AG04449 (cell line): ENCODE data around the gene REXO2.

Source experiments
- CTCF ChIA-PET: fragments of 350-600 bp; formaldehyde crosslinking; extraction: SDS; loops from one replicate; lab custom pipeline; 2021; ENCODE audit warnings: antibody characterized with exemption; lab: Yijun Ruan, JAX
- POLR2A ChIA-PET: fragments of 400-600, 350-600 bp; formaldehyde crosslinking; extraction: SDS; loops from one replicate; lab custom pipeline; 2020; ENCODE audit warnings: antibody characterized with exemption, inconsistent platforms; lab: Yijun Ruan, JAX
- DNase-seq: peaks from one replicate; pipeline ENCODE4 v3.0.0-alpha.2; 2010; ENCODE audit warnings: low read depth, low spot score
- H3K4me3 ChIP-seq: 2 replicates; pipeline ENCODE4 v1.5.1; 2011; ENCODE audit warnings: low read depth, mild to moderate bottlenecking, control low read depth, low read length
- CTCF ChIP-seq: IDR thresholded peaks from one replicate; pipeline ENCODE4 v1.5.1; 2011; ENCODE audit warnings: mild to moderate bottlenecking, moderate library complexity, low read length, control low read depth, inconsistent platforms; ENCODE audit not compliant: insufficient read depth; ENCODE audit errors: missing control alignments

Gene REXO2

DNA sequence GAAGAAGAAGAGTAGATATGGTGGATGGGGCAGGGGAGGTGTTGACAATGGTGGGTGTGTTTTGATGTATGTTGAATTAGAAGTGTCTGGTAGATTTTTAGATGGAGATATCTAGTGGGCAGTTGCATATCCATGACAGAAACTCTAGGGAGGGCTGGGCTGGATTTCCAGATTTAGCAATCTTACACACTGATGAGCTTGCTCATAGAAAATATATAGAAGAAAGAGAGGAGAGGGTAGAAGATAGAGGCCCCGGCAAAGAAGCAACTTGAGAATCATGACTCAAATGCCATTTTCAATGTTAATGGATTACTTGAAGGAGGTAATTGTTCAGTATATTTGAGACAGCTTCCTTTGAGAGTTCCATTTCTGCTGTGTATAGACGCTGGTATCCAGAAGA lies 8.2 kb downstream of the REXO2 start:
- TF ChIP-seq CTCF, result no peak
- ChIA-PET CTCF (interaction anchor here (0.7 to 2.0 kb wide), 5 partner anchors 14 to 167 kb away, joined by 3 to 6 read pairs (median 3); no protein-coding TSS in a partner anchor), POLR2A (interaction anchor here (1.3 kb wide), 1 partner anchor 8 kb away, joined by 6 read pairs; the partner anchor contains the start of gene REXO2)
- H3K4me3 ChIP-seq, result no peak overlapping the region
- DNase-seq, result no peak

DNA sequence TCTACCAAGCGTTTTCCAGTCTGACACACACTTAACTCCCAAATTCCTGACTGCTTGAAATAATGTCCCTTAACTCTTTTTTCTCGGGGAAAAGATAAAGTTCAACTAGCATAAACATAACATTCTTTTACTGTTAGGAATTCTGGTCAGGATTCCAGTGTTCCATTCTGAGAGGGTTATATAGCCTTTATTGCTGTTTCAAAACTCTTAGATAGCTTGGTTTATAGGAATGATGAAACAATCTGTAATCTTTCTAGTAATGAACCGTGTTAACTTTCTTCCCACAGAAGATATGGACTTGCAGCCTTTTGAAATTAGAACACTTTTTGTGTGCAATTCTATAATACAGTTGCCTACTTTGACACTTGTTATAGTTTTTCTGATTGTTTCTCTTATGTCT lies 8.6 kb downstream of the REXO2 start:
- DNase-seq, result peak; percentile 64
- H3K4me3 ChIP-seq, result no peak overlapping the region
- ChIA-PET CTCF (interaction anchor here (0.9 to 2.0 kb wide), 3 partner anchors 101 to 167 kb away, joined by 3 to 6 read pairs (median 4); no protein-coding TSS in a partner anchor), POLR2A (interaction anchor here (1.3 kb wide), 1 partner anchor 9 kb away, joined by 6 read pairs; the partner anchor contains the start of gene REXO2)
- TF ChIP-seq CTCF, result no peak

GRCh38 chr11:114448749-114449482 lies 9.6 kb downstream of the REXO2 start:
- no peak overlapping the region for H3K4me3 ChIP-seq
- CTCF ChIA-PET, result interaction anchor here (1.7 to 2.0 kb wide), 2 partner anchors 102 to 108 kb away, joined by 4 to 6 read pairs; no protein-coding TSS in a partner anchor
- POLR2A ChIA-PET, result no interaction called here
- no peak for DNase-seq
- no peak for TF ChIP-seq CTCF

DNA sequence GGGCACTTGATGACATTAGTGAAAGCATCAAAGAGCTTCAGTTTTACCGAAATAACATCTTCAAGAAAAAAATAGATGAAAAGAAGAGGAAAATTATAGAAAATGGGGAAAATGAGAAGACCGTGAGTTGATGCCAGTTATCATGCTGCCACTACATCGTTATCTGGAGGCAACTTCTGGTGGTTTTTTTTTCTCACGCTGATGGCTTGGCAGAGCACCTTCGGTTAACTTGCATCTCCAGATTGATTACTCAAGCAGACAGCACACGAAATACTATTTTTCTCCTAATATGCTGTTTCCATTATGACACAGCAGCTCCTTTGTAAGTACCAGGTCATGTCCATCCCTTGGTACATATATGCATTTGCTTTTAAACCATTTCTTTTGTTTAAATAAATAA lies 10.6 kb downstream of the REXO2 start:
- DNase-seq, result no peak
- CTCF ChIA-PET, result interaction anchor here (0.8 to 0.9 kb wide), 2 partner anchors 9 to 140 kb away, joined by 3 read pairs; no protein-coding TSS in a partner anchor
- TF ChIP-seq CTCF, result no peak
- no peak overlapping the region for H3K4me3 ChIP-seq
- POLR2A ChIA-PET, result no interaction called here

DNA sequence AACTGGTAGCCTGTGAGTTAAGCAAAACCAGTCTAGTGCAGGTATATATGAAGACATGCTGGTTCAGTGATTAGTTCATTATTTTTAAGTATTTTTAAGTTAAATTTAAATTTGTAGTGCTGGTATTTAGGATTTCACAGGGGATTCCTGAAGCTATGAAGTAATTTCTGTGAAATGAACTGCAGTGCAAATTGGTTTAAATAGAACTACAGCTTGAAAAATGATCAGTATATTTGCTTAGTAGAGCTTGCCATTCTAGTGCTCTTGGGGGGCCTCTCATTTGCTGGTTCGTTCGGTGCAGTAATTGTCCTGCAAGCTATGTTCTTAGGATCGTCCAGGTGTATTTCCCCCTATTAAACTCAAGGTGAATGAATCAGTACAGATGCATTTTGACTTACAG lies 13.1 kb downstream of the REXO2 start:
- H3K4me3 ChIP-seq, result no peak overlapping the region
- no peak for DNase-seq
- no peak for TF ChIP-seq CTCF
- ChIA-PET CTCF (interaction anchor here (1.3 to 1.7 kb wide), 3 partner anchors 9 to 105 kb away, joined by 4 to 8 read pairs (median 4); no protein-coding TSS in a partner anchor), POLR2A (no interaction called here)

DNA sequence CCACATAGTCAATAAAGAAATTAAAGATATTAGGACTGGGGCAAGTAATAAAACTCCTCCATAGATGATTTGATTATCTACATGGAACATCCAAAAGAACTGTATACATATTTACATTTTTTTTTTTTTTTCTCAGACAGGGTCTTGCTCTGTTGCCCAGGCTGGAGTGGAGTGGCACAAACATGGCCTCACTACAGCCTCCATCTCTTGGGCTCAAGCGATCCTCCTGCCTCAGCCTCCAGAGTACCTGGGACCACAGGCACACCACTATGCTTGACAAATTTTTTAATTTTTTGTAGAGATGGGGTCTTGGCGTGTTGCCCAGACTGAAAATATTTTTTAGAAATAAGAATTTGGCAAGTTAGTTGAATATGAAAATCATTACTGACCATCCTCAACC lies 24.7 kb downstream of the REXO2 start:
- DNase-seq, result no peak
- no peak overlapping the region for H3K4me3 ChIP-seq
- ChIA-PET POLR2A (no interaction called here), CTCF (no interaction called here)
- no peak for TF ChIP-seq CTCF
